GM20000 (cell line): ENCODE data around the gene FMNL2.

Source experiments
- DNase-seq: peaks from one replicate; pipeline ENCODE4 v3.0.0; 2012; ENCODE audit warnings: low spot score
- TF ChIP-seq, protein P1 (sequence below): IDR thresholded peaks from 2 replicates; pipeline ENCODE4 v1.5.1; 2012; ENCODE audit warnings: mild to moderate bottlenecking, control low read depth; ENCODE audit errors: extremely low read depth, missing control alignments

Gene FMNL2

GRCh38 chr2:152430876-152431275 is 95.9 kb downstream of the FMNL2 start:
- TF ChIP-seq, protein P1, sequence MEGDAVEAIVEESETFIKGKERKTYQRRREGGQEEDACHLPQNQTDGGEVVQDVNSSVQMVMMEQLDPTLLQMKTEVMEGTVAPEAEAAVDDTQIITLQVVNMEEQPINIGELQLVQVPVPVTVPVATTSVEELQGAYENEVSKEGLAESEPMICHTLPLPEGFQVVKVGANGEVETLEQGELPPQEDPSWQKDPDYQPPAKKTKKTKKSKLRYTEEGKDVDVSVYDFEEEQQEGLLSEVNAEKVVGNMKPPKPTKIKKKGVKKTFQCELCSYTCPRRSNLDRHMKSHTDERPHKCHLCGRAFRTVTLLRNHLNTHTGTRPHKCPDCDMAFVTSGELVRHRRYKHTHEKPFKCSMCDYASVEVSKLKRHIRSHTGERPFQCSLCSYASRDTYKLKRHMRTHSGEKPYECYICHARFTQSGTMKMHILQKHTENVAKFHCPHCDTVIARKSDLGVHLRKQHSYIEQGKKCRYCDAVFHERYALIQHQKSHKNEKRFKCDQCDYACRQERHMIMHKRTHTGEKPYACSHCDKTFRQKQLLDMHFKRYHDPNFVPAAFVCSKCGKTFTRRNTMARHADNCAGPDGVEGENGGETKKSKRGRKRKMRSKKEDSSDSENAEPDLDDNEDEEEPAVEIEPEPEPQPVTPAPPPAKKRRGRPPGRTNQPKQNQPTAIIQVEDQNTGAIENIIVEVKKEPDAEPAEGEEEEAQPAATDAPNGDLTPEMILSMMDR, result no peak

DNA sequence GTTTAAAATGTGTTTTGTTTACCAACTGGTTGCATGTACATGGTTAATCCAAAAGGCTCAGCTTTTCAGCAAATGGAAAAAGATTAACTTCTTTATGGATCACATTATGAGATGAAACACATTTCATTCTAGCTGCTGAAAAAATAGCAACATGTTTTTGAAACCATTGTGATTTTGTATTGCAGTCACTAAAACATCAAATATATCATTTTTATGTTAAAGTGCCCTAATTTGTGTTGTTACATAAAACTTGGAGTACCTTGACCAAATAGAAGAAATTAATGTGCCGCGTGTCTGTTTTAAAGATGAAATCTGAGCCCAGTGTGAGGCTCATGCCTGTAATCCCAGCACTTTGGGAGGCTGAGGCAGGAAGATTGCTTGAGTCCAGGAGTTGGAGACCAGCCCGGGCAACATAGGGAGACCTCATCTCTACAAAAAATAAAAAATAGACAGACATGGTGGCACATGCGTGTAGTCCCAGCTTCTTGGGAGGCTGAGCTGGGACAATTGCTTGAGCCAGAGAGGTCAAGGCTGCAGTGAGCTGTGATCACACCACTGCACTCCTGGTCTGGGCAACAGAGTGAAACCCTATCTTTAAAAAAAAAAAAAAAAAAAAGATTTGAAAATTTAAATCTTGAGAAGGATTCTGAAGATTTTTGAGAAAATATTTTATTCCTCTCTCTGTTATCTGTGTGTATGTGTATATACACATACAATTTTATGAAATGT is 96.6 kb downstream of the FMNL2 start:
- TF ChIP-seq, protein P1, result no peak
- DNase-seq, result no peak

More at GRCh38 chr2:152430876-152431275, 95.9 kb downstream of the FMNL2 start:
- DNase-seq, result no peak

GRCh38 chr2:152432206-152432653 is 97.3 kb downstream of the FMNL2 start:
- DNase-seq, result no peak
- TF ChIP-seq, protein P1, result no peak

- no peak for DNase-seq
Observed at GRCh38 chr2:152432765-152433164, 97.8 kb downstream of the FMNL2 start.

DNA sequence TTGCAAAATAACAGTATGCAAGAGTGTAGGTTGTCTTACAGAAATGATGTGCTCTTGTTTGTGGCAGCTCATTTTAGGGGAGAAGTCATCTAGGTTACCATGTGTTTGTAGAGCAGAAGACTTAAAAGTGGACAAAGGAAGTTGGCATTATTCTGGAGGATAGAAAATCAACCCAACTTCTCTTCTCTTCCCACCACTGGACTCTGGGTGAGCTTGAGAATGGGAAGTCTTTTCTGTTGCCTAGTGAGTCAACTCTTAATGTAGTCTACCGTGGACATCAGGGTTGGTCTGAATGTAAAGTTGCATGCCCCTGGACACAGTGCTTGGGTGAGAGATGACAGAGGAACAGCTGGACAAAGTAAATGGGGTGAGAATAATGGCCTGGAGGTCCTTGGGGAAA is 98.3 kb downstream of the FMNL2 start:
- no peak for DNase-seq
- TF ChIP-seq, protein P1, result no peak

More at GRCh38 chr2:152432765-152433164, 97.8 kb downstream of the FMNL2 start:
- TF ChIP-seq, protein P1, result no peak

GRCh38 chr2:152433791-152434190 is 98.8 kb downstream of the FMNL2 start:
- DNase-seq, result no peak

More at GRCh38 chr2:152433791-152434190, 98.8 kb downstream of the FMNL2 start:
- TF ChIP-seq, protein P1, result no peak
